ENCODE measurements around the gene RNF133.

DNA sequence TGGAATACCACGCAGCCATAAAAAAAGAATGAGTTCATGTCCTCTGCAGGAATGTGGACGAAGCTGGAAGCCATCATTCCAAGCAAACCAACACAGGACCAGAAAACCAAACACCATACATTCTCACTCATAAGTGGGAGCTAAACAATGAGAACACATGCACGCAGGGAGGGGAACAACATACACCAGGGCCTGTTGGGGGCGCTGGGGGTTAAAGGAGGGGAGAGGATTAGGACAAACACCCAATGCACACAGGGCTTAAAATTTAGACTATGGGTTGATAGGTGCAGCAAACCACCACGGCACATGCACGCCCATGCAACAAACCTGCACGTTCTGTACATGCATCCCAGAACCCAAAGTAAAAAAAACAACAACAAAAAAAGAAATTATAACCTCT, 23.3 kb downstream of the RNF133 start:
- no peak for TF ChIP-seq EZH2 (IDR thresholded peaks at IDR 0.05; ENCODE audit: borderline replicate concordance, insufficient read depth, low read depth, low read length, poor library complexity, severe bottlenecking)
- TF ChIP-seq, protein P1, sequence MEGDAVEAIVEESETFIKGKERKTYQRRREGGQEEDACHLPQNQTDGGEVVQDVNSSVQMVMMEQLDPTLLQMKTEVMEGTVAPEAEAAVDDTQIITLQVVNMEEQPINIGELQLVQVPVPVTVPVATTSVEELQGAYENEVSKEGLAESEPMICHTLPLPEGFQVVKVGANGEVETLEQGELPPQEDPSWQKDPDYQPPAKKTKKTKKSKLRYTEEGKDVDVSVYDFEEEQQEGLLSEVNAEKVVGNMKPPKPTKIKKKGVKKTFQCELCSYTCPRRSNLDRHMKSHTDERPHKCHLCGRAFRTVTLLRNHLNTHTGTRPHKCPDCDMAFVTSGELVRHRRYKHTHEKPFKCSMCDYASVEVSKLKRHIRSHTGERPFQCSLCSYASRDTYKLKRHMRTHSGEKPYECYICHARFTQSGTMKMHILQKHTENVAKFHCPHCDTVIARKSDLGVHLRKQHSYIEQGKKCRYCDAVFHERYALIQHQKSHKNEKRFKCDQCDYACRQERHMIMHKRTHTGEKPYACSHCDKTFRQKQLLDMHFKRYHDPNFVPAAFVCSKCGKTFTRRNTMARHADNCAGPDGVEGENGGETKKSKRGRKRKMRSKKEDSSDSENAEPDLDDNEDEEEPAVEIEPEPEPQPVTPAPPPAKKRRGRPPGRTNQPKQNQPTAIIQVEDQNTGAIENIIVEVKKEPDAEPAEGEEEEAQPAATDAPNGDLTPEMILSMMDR (IDR thresholded peaks at IDR 0.05): no peak

Measured in B cell (primary cell).